Jurkat, Clone E6-1 (cell line): ENCODE results near the gene APOA1.
"Not testable (repeated sequence)": the region's sequence is repeated elsewhere in the genome, so short reads cannot be mapped to it uniquely, and the experiment has no call there.

Experiments used
- DNase-seq: peaks from one replicate; pipeline ENCODE4 v3.0.0-alpha.2; 2011; ENCODE audit warnings: low read depth, low spot score
- H3K4me3 ChIP-seq: 2 replicates; pipeline ENCODE4 v1.5.1; 2011; ENCODE audit warnings: mild to moderate bottlenecking, low read length, control low read depth, moderate library complexity

APOA1 gene

DNA sequence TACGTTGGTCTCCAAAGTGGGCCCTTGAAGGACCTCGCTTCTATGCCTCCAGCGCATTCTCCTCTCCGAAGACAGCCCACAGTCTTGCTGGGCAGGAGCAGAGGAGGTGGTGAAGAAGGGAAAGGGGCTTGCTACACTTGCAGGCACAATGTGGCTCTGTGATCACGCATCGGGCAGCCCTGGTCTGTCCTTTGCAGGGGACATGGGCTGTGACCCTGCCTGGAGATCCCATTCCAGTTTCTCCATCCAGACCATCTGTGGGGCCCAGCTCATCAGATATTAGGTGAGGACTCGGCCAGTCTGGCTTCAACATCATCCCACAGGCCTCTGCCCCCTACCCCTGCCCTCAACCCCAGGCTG, 810 bp downstream of the APOA1 start:
- no peak overlapping the region for H3K4me3 ChIP-seq
- no peak for DNase-seq

GRCh38 chr11:116835791-116836631, 1.4 kb downstream of the APOA1 start:
- peak; percentile 84 for DNase-seq
- H3K4me3 ChIP-seq: peak overlapping the region; percentile 52

DNA sequence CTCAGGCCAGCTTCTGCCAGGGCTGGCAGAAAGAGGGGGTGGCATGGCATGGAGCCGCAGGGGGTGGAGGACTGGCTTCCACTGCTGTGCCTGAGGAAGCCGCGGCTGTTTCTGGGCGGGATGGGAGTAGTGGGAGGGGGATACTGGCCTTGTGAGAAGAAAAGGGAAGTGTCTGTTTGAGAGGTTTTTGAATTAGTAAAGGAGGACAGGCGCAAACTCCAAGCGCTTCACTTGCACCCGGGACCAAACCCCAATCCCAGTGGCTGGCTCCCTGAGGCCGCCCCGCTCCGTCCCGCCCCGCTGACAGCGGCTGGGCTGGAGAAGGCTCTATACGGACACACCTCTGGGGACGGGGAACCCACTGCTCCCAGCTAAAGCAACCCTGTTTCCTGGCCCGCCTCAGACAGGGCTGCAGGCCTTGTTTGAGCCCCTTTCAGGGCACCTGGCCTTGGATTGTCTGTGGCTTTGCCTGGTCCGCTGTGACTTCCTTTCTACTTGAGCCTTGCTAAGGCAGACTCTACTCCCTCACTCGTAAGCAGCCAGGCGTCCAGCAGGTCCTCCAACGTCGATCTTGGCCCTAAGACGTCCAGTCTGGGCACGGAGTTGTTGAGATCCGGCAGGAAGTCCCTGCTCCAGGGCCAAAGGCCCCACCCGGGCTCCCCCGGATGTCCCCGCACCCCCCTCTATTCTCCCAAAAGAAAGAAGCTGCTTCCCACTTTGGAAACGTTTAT, 2.2 kb downstream of the APOA1 start:
- DNase-seq: no peak
- H3K4me3 ChIP-seq: peak overlapping the region; percentile 52

- DNase-seq, H3K4me3 ChIP-seq: not testable (repeated sequence)
Measured at GRCh38 chr11:116834535-116835041, 2.8 kb downstream of the APOA1 start.

GRCh38 chr11:116833816-116834534, 3.4 kb downstream of the APOA1 start:
- no peak for DNase-seq

GRCh38 chr11:116833491-116833815, 4.0 kb downstream of the APOA1 start:
- H3K4me3 ChIP-seq: no peak overlapping the region
- DNase-seq: no peak

More at GRCh38 chr11:116833816-116834534, 3.4 kb downstream of the APOA1 start:
- H3K4me3 ChIP-seq: no peak overlapping the region

DNA sequence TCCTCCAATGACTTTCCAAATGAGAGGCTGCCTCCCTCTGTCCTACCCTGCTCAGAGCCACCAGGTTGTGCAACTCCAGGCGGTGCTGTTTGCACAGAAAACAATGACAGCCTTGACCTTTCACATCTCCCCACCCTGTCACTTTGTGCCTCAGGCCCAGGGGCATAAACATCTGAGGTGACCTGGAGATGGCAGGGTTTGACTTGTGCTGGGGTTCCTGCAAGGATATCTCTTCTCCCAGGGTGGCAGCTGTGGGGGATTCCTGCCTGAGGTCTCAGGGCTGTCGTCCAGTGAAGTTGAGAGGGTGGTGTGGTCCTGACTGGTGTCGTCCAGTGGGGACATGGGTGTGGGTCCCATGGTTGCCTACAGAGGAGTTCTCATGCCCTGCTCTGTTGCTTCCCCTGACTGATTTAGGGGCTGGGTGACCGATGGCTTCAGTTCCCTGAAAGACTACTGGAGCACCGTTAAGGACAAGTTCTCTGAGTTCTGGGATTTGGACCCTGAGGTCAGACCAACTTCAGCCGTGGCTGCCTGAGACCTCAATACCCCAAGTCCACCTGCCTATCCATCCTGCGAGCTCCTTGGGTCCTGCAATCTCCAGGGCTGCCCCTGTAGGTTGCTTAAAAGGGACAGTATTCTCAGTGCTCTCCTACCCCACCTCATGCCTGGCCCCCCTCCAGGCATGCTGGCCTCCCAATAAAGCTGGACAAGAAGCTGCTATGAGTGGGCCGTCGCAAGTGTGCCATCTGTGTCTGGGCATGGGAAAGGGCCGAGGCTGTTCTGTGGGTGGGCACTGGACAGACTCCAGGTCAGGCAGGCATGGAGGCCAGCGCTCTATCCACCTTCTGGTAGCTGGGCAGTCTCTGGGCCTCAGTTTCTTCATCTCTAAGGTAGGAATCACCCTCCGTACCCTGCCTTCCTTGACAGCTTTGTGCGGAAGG, 4.8 kb downstream of the APOA1 start:
- H3K4me3 ChIP-seq: no peak overlapping the region
- DNase-seq: no peak

DNA sequence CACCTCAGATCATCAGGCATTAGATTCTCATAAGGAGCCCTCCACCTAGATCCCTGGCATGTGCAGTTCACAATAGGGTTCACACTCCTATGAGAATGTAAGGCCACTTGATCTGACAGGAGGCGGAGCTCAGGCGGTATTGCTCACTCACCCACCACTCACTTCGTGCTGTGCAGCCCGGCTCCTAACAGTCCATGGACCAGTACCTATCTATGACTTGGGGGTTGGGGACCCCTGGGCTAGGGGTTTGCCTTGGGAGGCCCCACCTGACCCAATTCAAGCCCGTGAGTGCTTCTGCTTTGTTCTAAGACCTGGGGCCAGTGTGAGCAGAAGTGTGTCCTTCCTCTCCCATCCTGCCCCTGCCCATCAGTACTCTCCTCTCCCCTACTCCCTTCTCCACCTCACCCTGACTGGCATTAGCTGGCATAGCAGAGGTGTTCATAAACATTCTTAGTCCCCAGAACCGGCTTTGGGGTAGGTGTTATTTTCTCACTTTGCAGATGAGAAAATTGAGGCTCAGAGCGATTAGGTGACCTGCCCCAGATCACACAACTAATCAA, 5.6 kb downstream of the APOA1 start:
- no peak for DNase-seq
- H3K4me3 ChIP-seq: no peak overlapping the region

DNA sequence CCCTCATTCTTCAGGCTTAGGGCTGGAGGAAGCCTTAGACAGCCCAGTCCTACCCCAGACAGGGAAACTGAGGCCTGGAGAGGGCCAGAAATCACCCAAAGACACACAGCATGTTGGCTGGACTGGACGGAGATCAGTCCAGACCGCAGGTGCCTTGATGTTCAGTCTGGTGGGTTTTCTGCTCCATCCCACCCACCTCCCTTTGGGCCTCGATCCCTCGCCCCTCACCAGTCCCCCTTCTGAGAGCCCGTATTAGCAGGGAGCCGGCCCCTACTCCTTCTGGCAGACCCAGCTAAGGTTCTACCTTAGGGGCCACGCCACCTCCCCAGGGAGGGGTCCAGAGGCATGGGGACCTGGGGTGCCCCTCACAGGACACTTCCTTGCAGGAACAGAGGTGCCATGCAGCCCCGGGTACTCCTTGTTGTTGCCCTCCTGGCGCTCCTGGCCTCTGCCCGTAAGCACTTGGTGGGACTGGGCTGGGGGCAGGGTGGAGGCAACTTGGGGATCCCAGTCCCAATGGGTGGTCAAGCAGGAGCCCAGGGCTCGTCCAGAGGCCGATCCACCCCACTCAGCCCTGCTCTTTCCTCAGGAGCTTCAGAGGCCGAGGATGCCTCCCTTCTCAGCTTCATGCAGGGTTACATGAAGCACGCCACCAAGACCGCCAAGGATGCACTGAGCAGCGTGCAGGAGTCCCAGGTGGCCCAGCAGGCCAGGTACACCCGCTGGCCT, 7.1 kb downstream of the APOA1 start:
- no peak overlapping the region for H3K4me3 ChIP-seq
- no peak for DNase-seq

- DNase-seq: no peak
- H3K4me3 ChIP-seq: no peak within 1 kb of the TSS
Measured at GRCh38 chr11:116829525-116830183, 7.8 kb downstream of the APOA1 start, which contains the start of gene APOC3. Gene APOC3, plus strand, starts transcription at chr11:116829907. Its CDS starts 676 bp downstream, at chr11:116830583.

DNA sequence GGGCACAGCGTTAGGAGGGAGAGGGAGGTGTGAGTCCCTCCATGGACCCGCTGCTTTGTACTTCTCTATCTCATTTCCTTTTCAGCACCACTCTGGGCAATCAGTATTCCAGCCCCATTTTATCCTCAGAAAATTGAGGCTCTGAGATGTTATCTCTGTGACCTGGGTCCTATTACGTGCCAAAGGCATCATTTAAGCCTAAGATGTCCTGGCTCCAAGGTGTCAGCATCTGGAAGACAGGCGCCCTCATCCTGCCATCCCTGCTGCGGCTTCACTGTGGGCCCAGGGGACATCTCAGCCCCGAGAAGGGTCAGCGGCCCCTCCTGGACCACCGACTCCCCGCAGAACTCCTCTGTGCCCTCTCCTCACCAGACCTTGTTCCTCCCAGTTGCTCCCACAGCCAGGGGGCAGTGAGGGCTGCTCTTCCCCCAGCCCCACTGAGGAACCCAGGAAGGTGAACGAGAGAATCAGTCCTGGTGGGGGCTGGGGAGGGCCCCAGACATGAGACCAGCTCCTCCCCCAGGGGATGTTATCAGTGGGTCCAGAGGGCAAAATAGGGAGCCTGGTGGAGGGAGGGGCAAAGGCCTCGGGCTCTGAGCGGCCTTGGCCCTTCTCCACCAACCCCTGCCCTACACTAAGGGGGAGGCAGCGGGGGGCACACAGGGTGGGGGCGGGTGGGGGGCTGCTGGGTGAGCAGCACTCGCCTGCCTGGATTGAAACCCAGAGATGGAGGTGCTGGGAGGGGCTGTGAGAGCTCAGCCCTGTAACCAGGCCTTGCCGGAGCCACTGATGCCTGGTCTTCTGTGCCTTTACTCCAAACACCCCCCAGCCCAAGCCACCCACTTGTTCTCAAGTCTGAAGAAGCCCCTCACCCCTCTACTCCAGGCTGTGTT, 8.5 kb downstream of the APOA1 start:
- no peak overlapping the region for H3K4me3 ChIP-seq
- DNase-seq: no peak

DNA sequence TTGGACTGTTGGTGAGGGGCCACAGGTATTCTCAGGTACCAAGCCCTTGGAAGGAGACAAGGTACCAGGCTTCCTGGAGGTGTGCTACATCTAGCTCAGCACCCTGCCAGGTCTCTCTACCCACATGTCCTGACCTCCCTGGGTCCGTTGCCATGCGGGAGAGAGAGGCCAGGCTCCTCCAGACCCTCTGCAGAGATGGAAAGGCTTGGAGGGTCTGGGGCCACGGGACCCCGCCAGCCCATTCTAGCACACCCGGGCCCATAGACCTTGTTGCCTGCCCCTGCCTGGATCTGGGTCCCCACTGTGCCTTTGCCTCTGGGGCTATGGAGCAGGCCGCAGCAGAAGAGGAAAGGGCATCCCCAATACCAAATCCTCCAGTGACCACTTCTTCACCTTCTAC, 10.0 kb downstream of the APOA1 start:
- DNase-seq: no peak
- no peak overlapping the region for H3K4me3 ChIP-seq

DNA sequence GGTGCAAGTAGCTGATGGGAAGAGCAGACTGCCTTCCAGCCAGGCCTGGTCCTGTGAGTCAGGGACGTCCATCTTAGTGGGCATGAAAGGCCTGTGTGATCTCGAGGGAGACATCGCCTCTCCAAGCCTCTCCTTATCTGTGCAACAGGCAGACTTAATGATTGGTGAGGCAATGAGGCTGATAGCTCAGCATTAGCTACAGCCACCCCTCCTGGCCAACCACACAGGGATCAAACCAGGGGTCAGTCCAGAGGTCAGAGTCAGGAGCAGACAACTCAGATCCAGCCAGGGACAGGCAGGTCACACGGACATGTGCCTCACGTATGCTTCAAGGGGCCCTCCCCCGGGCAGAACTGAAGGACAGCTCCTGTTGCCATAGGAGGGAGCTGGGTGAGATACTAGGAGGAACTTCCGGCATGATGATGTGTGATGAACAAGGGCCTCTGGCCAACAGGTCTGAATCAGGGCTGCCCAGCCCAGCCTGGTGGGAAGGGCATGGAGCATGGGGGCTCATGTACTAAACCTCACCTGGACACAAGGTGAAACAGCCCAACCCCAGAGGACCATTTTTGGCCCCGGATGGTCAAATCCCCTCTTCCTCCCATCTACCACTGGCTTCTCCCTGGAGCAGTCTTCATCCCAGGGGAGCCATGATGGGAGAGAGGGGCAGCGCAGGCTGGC, 10.5 kb downstream of the APOA1 start:
- H3K4me3 ChIP-seq: no peak overlapping the region
- no peak for DNase-seq

DNA sequence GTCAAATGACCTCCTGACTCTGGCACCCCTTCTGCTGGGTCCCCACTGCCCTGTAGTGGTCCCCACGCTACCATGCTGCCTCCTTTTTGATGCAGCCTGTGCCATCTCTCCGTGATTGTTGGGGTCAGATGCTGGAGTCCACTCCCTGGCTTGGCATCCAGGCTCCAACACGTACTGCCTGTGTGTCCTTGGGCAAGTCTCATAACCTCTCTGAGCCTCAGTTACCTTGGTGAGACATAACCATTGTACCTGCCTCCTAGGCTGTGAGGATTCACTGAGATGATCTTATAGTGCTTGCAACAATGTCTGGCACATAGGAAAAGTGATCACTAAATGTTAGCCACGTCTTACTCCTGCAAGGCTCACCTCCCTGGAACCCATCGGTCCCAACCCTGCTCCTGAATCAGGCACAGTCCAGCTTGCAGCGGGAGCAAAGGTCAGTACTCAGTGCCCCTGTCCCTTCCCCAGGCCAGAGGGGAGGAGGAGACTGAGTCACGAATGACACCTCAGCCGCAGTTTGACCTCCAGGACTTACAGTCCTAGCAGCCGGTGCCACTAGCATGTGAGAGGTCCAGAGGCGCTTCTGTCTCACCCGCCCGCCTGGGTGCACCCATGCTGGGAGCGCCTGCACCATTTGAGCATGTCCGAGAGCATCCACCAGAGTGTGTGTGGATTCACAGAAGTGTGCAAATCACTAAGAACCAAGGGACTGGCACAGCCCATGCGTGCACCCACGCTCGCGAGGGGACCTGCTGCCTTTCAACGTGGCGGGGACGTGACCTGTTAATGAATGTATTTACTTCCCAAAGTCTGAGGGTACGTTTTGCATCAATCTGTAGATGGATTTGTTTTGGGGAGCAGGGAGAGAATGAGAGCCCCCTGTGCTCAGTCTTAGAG, 11.3 kb downstream of the APOA1 start:
- no peak for DNase-seq
- no peak overlapping the region for H3K4me3 ChIP-seq

- no peak overlapping the region for H3K4me3 ChIP-seq
- DNase-seq: no peak
Measured at GRCh38 chr11:116825434-116825833, 12.0 kb downstream of the APOA1 start.
